ENCODE results near the gene WBP2NL. TPM values are rescaled to one million over a fixed set of nuclear protein-coding genes. Genes with fewer than 3 reads are reported as not detected.

Gene WBP2NL
- total and polyA plus RNA-seq, 2 of the 8 experiments (the other 6 are each of a cell fraction or from before 2014, with no cell fraction given) = not detected

DNA sequence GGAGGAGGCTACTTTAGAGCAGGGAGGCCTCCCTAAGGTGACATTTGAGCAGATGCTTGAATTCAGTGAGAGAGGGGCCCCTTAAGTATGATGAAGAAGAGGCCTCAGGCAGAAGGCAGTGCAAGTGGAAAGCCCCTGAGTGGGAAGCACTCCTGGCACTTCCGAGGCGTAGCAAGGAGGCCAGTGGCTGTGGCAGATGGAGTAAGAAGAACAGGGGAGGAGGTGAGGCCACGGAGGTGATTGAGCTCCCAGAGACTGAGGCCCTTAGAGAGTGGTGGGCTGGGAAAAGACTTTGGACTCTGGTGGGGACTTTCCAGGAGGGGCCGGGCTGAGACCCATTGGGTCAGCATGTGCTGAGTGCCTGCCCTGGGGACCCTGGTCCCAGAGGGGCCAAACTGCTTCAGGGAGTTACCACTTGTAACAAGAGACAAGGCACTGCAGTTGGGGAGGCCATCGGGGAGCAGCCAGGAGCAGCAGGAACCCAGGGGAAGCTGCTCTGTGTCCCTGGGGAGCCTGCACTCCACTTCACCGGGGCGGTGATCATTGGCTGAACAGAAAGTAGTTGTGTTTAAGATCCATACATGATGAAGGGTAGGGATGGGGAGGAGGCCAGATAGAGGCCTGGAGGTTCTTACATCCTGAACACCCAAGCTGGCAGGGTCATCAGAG, 49.2 kb upstream of the WBP2NL start:
- H2BK12ac ChIP-seq (ENCODE audit: low read depth, low read length) = no peak overlapping the region
- H3K79me1 ChIP-seq (ENCODE audit: low read depth, low read length) = peaks cover 7% of the 10 kb centered on the region; the same call in 1 of the 2 replicates
- H3K4me1 ChIP-seq (replicated peaks in 1 of 4; ENCODE audit: control insufficient read depth in 3 of 4, insufficient read depth in 4 of 4, low read length in 3 of 4) = peaks cover 7 to 20% (median 11%) of the 10 kb centered on the region in 4 experiments
- H3K9me3 ChIP-seq (ENCODE audit: insufficient read depth in 2 of 2, low read depth in 1 of 2, low read length in 1 of 2) = no peaks in the 10 kb centered on the region
- H3K14ac ChIP-seq (ENCODE audit: insufficient read length) = no peak overlapping the region
- peaks cover 8% of the 10 kb centered on the region for H3K23me2 ChIP-seq (ENCODE audit: low read depth, low read length)
- H3K79me2 ChIP-seq (ENCODE audit: control insufficient read depth in 1 of 2, insufficient read depth in 2 of 2, low read length in 2 of 2) = peaks cover 0 to 9% of the 10 kb centered on the region in 2 experiments; a peak in 1 of 4 replicates
- H4K5ac ChIP-seq (ENCODE audit: insufficient read length, low read depth, low read length) = no peak overlapping the region
- H3K4me2 ChIP-seq (ENCODE audit: insufficient read depth in 1 of 2, low read depth in 2 of 2, low read length in 2 of 2) = no peak overlapping the region
- H2AFZ ChIP-seq (ENCODE audit: low read length) = no peak overlapping the region
- H2BK15ac ChIP-seq (ENCODE audit: low read length) = no peak overlapping the region
- H3K23ac ChIP-seq (ENCODE audit: insufficient read length) = no peak overlapping the region
- H3K18ac ChIP-seq (ENCODE audit: extremely low read depth, low read length) = no peak overlapping the region
- H2BK120ac ChIP-seq (replicated peaks; ENCODE audit: low read depth, low read length) = no peak overlapping the region
- H3K4me3 ChIP-seq (ENCODE audit: extremely low read depth in 1 of 4, insufficient read depth in 2 of 4, low read depth in 3 of 4, low read length in 4 of 4) = no peak overlapping the region
- DNase-seq (ENCODE audit: low read depth in 1 of 2, low spot score in 2 of 2) (no peak), FAIRE-seq (no peak)
- no peak overlapping the region for H3K4ac ChIP-seq (replicated peaks; ENCODE audit: insufficient read length, low read depth, low read length)
- no peak overlapping the region for H4K8ac ChIP-seq (ENCODE audit: extremely low read depth, insufficient read depth, low read length)
- POLR2A ChIA-PET (ENCODE audit: partially characterized antibody) = interaction anchor here (1.0 to 1.8 kb wide), 3 partner anchors 15 to 141 kb away, joined by 3 to 7 read pairs (median 4); partner anchors contain the start of gene NDUFA6
- H3K36me3 ChIP-seq (ENCODE audit: control insufficient read depth in 2 of 4, insufficient read depth in 4 of 4, low read length in 3 of 4) = peaks cover 3 to 8% (median 8%) of the 10 kb centered on the region in 4 experiments; a peak in 5 of 8 replicates
- no peak overlapping the region for H2BK20ac ChIP-seq (ENCODE audit: low read length)
- 89% methylated on average over 7 of the region's 7 CpGs; no CpG with 5 or more reads in 1 of the 2 experiments for WGBS, 2 experiments (ENCODE audit: extremely low coverage in 1 of 2, insufficient coverage in 1 of 2, insufficient read length in 1 of 2, insufficient replicate concordance in 2 of 2, low coverage in 1 of 2, low lambda C conversion rate in 2 of 2, missing lambda C conversion rate in 1 of 2)
- H2BK5ac ChIP-seq (ENCODE audit: low read depth, low read length) = no peak overlapping the region
- H4K20me1 ChIP-seq (replicated peaks in 1 of 2; ENCODE audit: control insufficient read depth in 1 of 2, insufficient read depth in 2 of 2, low read length in 2 of 2) = peaks cover 0 to 1% of the 10 kb centered on the region in 2 experiments
- H3K56ac ChIP-seq (replicated peaks; ENCODE audit: insufficient read length, low read depth, low read length) = no peak overlapping the region
- CTCF ChIA-PET (ENCODE audit: partially characterized antibody) = interaction anchor here (0.8 to 4.4 kb wide), 13 partner anchors 8 to 252 kb away, joined by 3 to 21 read pairs (median 5); partner anchors contain the start of genes NDUFA6, SEPTIN3 and TNFRSF13C
- H4K91ac ChIP-seq (replicated peaks; ENCODE audit: insufficient read length, low read length) = no peak overlapping the region
- no peak overlapping the region for H3K27ac ChIP-seq (ENCODE audit: low read depth, low read length)
- no peaks in the 10 kb centered on the region for H3K27me3 ChIP-seq (replicated peaks in 1 of 4; ENCODE audit: control insufficient read depth in 3 of 4, extremely low read depth in 1 of 4, insufficient read depth in 3 of 4, low read length in 3 of 4)
- no peak overlapping the region for H2AK5ac ChIP-seq (ENCODE audit: low read depth, low read length)
- no peak overlapping the region for H3K9ac ChIP-seq (replicated peaks in 1 of 4; ENCODE audit: extremely low read depth in 1 of 4, low read depth in 3 of 4, low read length in 3 of 4)
- TF ChIP-seq ZNF274 (IDR thresholded peaks at IDR 0.05; ENCODE audit: borderline replicate concordance, extremely low read depth, low read length) = no peak
- no peak for TF ChIP-seq CHD2 (IDR thresholded peaks at IDR 0.05; ENCODE audit: low read length)
- no peak for TF ChIP-seq CBX5 (IDR thresholded peaks at IDR 0.05; ENCODE audit: low read depth, low read length)
- TF ChIP-seq ASH2L (IDR thresholded peaks at IDR 0.05; ENCODE audit: low read length) = no peak
- TF ChIP-seq TAF1 (IDR thresholded peaks at IDR 0.05; ENCODE audit: low read depth, low read length) = no peak
- TF ChIP-seq SIRT6 (IDR thresholded peaks at IDR 0.05; ENCODE audit: low read length) = no peak
- TF ChIP-seq EZH2 (IDR thresholded peaks at IDR 0.05; ENCODE audit: low read depth, low read length, severe bottlenecking) = no peak
- no peak for TF ChIP-seq PHF8 (conservative IDR thresholded peaks at IDR 0.05; ENCODE audit: low read depth, low read length)
- TF ChIP-seq BCL11A (IDR thresholded peaks at IDR 0.05; ENCODE audit: low read depth in 2 of 2, low read length in 2 of 2) = no peak
- TF ChIP-seq POU5F1 (IDR thresholded peaks at IDR 0.05; ENCODE audit: low read depth, low read length) = no peak
- TF ChIP-seq CTBP2 (IDR thresholded peaks at IDR 0.05; ENCODE audit: borderline replicate concordance, insufficient read depth, insufficient read length, low read length) = no peak
- no peak for TF ChIP-seq MAFK (IDR thresholded peaks at IDR 0.05; ENCODE audit: low read depth, low read length)
- no peak for TF ChIP-seq RAD21 (IDR thresholded peaks at IDR 0.05 in 1 of 2, conservative IDR thresholded peaks at IDR 0.05 in 1 of 2; ENCODE audit: low read depth in 2 of 2, low read length in 2 of 2)

All from H1 (cell line).